Sigmoid colon (tissue), 4 donors: ENCODE results near the gene AGPAT1.

Experiments used
- POLR2AphosphoS5 ChIP-seq, 4 donors: sonication (generic); formaldehyde crosslinking; IDR thresholded peaks; one replicate each; pipeline ENCODE4 v1.6.1; 2017; ENCODE audit warnings: antibody characterized with exemption in 4 of 4
- TF ChIP-seq, protein P1 (sequence below), 4 experiments: fragments of 450-650 bp in 3 of 4; fragments of 200-600 bp in 1 of 4; IDR thresholded peaks; one replicate each; pipeline ENCODE4 v1.5.1; 2016 to 2019; ENCODE audit warnings: antibody characterized with exemption in 4 of 4, mild to moderate bottlenecking in 3 of 4, moderate library complexity in 2 of 4

DNA sequence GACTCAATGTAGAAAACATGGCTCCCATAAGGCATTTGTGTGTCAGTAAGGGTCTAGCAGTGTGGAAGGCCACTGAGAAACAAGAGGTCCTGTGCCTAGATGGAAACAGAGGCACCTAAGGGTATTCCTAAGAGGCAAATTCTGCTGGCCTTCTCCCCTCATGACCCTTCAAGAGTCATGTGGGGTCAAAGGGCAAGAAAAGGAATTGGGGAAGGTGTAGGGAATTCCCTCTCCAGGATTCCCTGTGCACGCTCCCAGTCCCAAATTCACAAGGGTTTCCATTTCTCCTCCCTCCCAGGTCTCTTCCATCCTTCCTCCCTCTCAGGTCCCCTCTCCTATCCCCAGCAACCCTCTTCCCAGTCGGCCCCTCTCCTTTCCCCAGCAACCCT is 568 bp downstream of the AGPAT1 start:
- TF ChIP-seq, protein P1, sequence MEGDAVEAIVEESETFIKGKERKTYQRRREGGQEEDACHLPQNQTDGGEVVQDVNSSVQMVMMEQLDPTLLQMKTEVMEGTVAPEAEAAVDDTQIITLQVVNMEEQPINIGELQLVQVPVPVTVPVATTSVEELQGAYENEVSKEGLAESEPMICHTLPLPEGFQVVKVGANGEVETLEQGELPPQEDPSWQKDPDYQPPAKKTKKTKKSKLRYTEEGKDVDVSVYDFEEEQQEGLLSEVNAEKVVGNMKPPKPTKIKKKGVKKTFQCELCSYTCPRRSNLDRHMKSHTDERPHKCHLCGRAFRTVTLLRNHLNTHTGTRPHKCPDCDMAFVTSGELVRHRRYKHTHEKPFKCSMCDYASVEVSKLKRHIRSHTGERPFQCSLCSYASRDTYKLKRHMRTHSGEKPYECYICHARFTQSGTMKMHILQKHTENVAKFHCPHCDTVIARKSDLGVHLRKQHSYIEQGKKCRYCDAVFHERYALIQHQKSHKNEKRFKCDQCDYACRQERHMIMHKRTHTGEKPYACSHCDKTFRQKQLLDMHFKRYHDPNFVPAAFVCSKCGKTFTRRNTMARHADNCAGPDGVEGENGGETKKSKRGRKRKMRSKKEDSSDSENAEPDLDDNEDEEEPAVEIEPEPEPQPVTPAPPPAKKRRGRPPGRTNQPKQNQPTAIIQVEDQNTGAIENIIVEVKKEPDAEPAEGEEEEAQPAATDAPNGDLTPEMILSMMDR (IDR thresholded peaks at IDR 0.05): no peak
- no peak for TF ChIP-seq POLR2AphosphoS5 (IDR thresholded peaks at IDR 0.05)
